ENCODE results near the gene SPATA3.

SPATA3 gene

DNA sequence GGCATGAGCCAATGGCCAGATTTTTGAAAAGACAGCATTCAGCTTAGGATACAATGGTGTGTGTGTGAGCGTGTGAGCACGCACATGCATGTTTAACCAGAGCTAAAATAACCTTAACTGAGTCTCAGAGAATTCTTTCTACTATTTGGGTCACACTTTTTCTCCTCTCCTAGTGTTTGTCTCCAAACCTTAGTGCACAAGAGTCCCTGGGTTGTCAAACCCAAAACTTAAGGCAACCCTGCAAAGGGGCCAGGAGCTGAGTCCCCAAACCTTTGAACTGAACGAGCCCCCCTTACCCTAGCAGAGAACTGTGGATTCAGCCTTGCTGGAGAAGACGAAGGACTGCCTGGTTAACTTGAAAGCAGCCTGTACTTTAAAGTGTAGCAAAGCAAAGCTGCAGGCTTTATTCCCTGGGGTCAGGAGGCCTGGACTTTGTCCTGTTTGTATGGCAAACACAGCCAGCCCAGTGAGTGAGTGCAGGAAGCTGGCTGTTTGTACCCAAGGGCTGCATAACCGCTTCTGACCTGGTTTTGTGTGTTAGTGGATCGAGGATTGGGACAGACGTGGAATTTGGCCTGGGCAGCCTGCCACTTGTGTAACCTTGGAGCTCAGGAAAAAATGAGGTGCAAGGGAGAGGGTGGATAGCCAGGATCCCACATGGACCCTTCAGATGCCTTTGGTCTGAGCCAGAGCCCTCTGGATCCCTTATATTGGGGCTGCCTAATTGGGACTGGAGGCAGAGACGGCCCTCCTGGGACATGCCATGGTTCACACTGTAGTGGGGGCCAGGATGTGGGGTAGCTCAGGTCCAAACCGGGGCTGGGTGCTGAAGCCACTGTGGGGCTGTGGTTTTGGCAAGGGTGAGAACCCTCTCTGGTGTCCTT lies 54.3 kb downstream of the SPATA3 start:
- ATAC-seq (no peak), DNase-seq (no peak)

DNA sequence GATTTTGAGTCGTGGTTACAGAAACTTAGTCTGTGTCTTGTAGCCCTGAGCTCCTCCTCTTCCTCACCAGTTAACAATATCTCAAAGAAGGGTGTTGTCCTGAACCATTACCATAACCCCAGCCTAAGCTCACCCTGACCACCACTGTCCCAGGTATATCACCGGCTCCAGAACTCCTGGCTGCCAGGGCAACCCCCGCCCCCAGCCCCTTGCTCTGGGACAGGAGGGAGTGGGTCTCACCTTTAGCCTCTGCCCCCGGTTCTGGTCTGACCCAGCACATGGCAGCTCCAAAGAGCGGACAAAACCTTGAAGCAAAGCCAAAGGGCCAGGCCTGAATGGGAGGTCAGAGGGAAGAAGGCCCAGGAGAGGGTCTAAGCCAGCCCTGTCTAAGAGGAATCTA lies 55.2 kb downstream of the SPATA3 start:
- ATAC-seq (no peak), DNase-seq (no peak)

DNA sequence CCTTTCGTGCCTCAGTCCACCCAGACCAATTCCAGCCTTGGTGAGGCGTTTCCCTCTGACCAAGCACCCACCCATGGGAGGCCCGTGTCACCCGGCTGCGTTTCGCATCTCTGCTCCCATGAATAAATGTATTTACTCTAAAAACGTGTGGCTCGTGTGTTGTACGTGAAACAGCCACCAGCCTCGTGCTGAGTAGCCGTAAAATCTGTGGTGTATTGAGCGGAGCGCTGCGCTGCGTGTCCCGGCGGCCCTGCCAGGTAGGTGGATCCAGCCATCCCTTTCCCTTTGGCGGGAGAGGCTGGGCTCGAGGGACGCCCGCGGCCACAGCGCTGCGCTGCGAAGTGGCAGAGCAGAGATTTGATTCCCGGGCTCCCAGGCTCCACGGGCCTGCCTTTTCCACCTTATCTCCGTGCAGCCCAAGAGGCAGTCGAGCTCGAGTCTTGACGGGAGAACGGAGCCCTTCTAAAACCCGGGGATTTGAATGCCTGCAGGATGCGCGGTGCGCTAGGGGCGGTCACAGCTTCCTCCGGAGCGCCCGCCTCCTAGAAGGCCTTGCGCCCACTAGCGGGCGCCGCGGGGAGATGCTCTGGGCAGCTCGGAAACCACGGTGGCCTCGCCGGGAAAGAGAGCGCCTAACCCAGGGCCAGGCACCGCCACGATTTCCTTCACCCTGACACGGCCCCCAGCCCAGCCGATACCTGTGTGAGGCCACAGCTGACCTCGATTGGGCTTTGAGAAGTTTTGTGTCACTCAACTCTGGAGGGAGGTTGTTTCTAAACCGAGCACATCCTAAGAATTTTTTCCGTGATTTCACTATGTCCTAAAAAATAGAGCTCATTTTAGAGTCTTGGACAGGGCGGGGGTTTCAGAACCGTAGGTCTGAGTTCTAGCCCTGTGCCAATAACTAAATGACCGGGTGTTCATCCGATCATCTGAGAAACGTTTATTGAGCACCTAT lies 56.9 kb downstream of the SPATA3 start:
- ATAC-seq: peak; percentile 84
- DNase-seq: peak; percentile 86

DNA sequence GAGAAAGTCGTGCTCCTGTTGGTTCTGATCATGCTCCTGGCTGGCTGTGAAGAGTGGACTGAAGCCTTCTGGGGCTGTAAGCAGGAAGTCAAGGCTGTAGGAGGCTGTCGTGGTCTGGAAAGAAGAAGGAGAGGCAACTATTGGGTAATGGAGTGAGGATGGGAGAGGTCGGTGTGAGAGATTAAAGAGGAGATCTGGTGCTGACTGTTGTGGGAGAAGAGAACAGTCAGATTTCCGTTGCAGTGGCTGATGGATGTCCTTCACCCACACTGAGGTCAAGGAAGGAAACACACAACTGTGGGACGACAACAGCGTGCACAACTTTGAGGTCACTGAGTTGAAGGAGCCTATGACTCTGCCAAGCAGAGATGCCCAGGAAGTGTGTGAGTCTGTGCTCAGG lies 57.9 kb downstream of the SPATA3 start:
- ATAC-seq (no peak), DNase-seq (no peak)

DNA sequence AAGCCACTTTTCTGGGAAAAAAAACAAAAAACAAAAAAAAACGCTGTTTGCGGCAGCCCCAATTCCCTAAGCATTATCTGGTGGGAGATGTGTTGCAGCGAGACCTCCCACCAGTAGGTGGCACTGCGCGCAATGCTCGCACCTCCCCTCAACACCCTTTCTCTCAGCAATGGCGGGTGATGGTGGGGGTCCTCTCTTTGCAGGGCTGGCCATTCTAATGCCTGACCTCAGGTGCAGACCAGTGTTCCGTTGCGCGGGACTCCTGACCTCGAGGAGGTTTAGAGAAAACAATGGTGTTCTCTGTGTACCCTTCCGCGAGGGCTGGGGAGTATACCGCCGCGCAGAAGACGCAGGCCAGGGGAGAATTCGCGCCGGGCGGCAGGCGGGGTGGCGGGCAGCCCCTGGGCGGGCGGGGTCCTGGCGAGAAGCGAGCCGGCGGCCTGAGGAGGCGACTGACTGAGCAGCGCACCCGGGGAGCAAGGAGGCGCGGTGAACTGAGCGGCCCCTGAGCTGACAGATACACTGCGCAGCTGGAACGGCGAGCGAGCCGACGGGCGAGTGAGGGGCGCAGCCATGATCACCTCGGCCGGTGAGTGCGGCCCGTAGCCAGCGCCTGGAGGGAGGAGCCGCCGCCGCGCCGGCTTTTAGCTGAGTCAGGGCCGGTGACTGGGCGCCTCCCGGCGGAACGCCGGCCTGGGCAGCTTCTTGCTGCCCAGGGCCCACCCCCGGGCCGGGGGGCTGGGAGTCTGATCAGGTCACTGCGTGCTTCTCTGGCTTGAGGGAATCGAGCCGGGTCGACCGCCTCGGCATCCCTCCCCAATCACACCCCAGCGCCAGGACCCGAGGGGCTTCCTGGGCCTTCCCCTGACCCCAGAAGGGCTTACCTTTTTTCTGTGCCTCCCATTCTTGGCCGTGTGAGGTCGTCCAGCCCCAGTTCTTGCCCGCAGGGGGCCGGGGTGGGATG lies 60.8 kb downstream of the SPATA3 start, which contains the start of gene PSMD1:
Gene PSMD1 (plus strand): TSS at position 415 of the 964 bp plus-strand sequence. CDS start 159 bp downstream, at position 574.
- DNase-seq: peak; percentile 96

DNA sequence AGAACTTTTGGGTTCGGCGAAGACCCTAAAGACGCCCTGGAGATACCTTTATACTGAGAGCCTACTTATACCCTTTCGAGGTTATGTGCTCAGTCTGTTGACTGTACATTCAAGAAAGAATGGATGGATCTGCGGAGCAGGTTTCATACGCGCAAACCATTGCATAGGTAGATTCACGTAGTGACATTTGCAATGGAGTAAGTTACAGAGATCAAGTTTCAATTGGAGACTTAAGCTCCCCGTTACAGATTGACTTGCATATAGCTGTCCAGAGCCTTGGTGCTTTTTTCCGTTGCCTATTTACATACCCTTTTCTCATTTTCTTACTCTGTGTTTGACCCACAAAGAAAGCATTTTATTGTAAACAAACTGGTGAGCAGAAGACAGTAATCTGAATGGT lies 61.7 kb downstream of the SPATA3 start:
- DNase-seq: no peak
- ATAC-seq: no peak

More for the DNA sequence above, 60.8 kb downstream of the SPATA3 start, which contains the start of gene PSMD1:
- ATAC-seq: peak; percentile 80
